ENCODE results near the gene SLC27A5.

DNA sequence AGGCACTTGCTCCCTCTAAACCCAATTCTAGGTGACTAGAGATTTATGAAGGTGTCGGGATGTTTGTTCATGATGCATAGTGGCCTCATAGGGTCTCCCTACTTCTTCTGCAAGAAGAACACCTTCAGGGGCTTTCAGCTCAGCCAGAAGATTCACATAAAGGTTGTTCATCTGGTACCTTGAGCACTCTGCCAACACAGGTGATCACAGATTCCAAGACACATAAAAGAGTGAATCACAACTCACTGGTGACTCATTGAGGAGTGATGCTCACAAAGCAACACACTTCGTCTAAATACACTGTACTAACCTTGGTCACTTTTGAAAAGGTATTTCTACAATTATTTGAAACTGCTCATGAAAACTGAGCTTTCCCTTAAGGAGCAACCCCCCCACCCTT, 51.8 kb downstream of the SLC27A5 start:
- no peak for TF ChIP-seq EZH2 (IDR thresholded peaks at IDR 0.05)
- no peak for TF ChIP-seq FOXP2 (optimal IDR thresholded peaks at IDR 0.05; ENCODE audit: control extremely low read depth, extremely low read length, insufficient read depth)
- no peak for TF ChIP-seq POLR2AphosphoS5 (IDR thresholded peaks at IDR 0.05; ENCODE audit: borderline replicate concordance, low read depth, low read length)
